NCI-H510A (cell line): ENCODE results near the gene USP34.
A peak's percentile ranks its signal among the peaks of the same experiment; 100 is the strongest.
"Not testable (repeated sequence)": the region's sequence is repeated elsewhere in the genome, so short reads cannot be mapped to it uniquely, and the experiment has no call there.

Source experiments
- DNase-seq: peaks from one replicate; lab custom pipeline; 2025; lab: John Stamatoyannopoulos, UW

The USP34 gene, protein sequence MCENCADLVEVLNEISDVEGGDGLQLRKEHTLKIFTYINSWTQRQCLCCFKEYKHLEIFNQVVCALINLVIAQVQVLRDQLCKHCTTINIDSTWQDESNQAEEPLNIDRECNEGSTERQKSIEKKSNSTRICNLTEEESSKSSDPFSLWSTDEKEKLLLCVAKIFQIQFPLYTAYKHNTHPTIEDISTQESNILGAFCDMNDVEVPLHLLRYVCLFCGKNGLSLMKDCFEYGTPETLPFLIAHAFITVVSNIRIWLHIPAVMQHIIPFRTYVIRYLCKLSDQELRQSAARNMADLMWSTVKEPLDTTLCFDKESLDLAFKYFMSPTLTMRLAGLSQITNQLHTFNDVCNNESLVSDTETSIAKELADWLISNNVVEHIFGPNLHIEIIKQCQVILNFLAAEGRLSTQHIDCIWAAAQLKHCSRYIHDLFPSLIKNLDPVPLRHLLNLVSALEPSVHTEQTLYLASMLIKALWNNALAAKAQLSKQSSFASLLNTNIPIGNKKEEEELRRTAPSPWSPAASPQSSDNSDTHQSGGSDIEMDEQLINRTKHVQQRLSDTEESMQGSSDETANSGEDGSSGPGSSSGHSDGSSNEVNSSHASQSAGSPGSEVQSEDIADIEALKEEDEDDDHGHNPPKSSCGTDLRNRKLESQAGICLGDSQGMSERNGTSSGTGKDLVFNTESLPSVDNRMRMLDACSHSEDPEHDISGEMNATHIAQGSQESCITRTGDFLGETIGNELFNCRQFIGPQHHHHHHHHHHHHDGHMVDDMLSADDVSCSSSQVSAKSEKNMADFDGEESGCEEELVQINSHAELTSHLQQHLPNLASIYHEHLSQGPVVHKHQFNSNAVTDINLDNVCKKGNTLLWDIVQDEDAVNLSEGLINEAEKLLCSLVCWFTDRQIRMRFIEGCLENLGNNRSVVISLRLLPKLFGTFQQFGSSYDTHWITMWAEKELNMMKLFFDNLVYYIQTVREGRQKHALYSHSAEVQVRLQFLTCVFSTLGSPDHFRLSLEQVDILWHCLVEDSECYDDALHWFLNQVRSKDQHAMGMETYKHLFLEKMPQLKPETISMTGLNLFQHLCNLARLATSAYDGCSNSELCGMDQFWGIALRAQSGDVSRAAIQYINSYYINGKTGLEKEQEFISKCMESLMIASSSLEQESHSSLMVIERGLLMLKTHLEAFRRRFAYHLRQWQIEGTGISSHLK (N-terminal part only)

DNA sequence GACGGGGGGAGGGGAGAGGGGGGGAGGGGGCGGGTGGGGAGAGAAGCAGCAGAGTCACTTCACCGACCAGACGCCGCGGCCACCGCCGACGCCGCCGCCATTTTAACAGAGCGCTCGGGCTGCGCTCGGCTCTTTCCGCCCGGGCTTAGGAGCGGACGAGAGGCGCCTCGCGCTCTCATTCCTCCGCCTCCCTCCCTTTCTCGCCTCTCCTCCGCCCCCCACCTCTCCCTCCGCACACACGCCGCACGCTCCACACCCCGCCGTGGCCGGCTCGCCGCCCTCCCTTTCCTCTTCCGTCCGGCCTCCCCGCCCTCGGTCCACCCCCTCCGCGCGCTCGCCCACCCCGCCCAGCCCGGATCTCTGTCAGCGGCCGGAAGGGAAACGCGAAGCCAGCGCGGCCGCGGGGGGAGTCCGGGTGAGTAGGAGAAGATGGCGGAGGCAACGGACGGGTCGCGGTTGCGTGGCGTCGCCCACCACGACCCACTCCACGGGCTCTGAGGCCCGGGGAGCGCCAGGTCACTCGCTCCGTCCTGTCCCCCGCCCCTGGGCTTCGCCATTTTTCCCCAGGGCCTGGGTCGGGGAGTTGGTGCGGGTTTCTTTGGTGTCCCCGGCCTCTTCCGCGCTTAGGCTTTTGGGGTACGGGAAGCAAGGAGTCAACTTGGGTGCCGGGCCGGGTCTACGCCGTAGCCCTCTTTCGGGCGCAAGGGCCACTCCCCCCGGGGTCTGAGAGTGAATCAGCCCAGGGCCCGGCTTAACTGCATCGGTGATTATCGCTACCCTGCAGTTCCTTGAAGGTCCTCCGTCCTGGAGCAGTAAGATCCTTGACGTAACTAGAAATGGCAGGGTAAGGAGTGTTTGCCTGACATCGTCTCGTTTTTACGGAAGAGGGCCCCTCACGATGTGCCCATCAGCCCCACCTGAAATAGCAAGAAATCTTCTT is at the start of gene USP34:
Gene USP34, minus strand, starts transcription at position 123 of the 940 bp plus-strand sequence. CDS start 395 bp downstream, outside the sequence.
- peak; percentile 92 for DNase-seq

DNA sequence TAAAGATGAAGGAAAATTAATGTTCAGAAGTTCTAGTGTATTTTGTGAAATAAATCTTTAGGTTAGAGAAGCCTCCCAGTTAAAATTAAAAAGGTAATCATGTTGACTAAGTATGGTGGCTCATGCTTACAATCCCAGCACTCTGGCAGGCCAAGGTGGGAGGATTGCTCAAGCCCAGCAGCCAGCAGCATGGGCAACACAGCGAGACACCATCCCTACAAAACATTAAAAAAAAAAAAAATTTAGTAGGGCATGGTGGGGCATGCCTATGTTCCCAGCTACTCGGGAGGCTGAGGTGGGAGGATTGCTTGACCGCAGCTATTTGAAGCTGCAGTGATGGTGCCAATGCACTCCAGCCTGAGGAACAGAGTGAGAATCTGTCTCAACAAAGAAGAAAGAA is 49.4 kb upstream of the USP34 start:
- no peak for DNase-seq

DNA sequence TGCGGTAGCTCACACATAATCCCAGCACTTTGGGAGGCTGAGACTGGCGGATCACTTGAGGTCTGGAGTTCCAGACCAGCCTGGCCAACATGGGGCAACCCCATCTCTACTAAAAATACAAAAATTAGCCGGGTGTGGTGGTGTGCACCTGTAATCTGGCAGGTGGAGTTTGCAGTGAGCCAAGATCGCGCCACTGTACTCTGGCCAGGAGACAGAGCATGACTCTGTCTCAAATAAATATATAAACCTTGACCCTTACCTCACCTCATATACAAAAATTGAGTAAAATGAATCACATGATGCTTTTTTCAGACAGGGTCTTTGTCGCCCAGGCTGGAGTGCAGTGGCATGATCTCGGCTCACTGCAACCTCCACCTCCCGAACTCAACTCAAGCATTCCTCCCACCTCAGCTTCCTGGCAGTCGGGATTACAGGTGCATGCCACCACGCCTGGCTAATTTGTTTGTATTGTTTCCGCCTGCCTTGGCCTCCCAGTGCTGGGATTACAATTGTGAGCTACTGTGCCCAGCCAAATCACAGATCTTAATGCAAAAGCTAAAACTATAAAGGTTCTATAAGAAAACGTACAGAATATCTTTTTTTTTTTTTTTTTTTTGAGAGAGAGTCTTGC is 42.0 kb upstream of the USP34 start:
- DNase-seq, result no peak

DNA sequence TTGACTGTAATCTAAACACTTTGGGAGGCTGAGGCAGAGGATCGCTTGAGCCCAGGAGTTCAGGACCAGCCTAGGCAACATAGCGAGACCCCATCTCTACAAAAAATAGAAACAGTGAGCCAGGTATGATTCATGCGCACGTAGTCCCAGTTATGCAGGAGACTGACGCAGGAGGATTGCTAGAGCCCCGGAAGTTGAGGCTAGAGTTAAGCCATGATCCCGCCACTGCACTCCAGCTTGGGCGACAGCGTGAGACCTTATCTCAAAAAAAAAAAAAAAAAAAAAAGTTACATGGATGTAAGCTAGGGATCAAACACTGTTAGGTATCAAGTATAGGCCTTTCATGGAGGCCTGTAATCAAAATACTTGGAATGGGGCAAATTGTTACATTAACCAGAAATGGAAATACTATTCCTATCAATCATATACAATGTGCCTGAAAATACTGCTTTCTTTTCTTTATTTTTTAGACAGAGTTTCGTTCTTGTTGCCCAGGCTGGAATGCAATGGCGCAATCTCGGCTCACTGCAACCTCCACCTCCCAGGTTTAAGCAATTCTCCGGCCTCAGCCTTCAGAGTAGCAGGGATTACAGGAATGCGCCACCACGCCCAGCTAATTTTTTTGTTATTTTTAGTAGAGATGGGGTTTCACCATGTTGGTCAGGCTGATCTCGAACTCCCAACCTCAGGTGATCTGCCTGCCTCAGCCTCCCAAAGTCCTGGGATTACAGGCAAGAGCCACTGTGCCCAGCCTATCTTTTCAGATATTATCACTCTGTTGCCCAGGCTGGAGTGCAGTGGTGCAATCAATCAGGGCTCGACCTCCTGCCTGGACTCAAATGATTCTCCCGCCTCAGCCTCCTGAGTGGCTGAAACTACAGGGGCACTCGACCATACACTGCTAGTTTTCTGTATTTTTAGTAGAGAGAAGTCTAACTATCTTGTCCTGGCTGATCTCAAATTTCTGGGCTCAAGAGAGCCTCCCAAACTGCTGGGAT is 40.1 kb upstream of the USP34 start:
- DNase-seq, result no peak

DNA sequence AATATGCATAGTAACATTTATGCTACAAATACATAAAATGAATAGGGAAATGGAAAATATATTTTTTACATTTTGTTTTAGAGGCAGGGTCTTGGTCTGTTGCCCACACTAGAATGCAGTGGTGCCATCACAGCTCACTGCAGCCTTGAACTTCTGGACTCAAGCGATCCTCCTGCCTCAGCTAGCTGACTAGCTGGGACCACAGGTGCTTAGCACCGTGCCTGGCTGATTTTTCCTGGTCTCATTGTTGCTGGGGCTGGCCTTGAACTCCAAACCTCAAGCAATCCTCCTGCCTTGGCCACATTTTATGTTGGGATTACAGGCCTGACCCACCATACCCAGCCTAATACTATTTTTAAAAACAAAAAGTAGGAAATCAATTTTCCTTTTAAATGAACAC is 34.1 kb upstream of the USP34 start:
- no peak for DNase-seq

DNA sequence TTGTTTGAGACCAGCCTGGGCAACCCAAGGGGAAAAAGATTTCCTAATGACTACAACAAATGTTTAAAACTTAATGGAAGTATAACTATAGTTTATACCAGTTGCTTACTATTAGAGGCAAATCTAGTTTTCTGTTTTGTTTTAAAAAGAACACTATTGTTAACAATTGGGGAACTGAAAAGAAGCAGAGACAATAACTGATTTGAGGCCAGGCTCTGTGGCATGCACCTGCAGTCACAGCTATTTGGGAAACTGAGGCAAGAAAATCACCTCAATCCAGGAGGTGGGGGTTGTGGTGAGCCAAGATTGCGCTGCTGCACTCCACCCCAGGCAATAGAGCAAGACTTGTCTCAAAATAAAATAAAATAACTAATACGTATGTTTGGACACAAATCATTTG is 28.2 kb upstream of the USP34 start:
- no peak for DNase-seq

DNA sequence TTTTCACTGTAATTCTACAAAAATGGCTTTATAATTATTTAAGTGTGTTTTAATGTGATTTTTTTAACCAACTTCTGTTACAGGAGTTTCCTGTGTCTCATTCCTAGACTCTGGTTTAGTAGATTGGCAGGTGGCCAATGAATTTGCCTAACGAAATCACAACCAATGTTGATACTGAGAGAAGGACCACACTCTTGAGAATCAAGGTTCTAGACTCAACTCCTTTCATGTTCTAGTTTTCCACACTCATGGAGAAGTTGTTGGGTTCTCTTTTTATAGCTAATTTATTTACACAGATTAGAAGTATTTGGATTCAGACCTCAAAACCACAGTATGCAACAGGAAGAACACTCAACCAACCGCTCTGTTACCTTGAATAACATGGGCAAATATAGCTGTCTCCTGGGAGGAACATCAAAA is 22.6 kb upstream of the USP34 start:
- no peak for DNase-seq

DNA sequence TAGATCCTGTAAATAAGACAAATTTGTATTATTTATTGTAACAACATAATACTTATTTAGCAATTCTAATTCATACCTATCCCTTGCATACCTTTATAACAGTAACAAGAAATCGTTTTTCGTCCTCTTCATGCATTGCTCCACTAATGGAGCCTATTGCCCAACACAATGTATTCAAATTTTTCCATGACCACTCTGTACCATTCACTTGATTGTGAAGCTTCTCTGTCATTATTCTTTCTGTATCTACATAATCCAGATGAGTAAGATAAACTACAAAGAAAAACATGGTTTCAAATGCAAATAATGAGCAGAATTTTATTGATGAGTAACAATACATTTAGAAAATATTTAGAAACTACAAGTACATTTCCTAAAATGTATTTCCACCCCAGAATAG is 21.6 kb upstream of the USP34 start:
- no peak for DNase-seq

DNA sequence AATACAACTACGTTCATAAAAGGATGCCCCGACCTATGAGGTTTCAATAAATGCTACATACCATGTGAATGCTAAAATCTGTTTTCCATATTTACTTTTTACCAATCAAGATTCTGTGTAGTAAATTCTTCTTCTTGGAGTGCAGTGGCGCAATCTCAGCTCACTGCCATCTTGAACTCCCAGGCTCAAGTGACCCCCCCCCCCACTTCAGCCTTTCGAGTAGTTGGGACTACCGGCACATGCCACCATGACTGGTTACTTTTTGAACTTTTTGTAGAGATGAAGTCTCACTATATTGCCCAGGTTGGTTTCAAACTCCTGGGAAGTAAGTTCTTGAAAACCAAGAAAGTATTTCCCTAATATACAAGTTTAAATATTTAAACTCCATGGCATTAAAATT is 14.4 kb upstream of the USP34 start:
- DNase-seq, result no peak

DNA sequence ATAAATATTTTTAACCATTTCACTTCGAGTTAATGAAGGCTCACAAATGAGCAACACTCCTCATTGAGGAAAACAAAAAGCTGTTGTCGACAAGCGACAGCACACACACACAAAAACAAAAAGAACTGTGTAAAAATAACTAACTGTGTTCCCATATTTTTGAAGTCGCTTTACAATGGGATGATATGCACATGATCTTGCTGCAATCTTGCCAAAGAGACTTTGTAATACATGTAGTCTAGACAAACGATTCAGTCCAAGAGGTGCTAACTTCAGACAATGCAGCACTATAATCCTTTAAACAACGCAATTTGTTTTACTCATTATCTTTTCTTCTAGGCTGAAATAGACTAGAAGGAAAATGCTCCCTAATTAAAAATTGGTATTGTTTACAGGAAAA is 7.2 kb upstream of the USP34 start:
- DNase-seq, result no peak

DNA sequence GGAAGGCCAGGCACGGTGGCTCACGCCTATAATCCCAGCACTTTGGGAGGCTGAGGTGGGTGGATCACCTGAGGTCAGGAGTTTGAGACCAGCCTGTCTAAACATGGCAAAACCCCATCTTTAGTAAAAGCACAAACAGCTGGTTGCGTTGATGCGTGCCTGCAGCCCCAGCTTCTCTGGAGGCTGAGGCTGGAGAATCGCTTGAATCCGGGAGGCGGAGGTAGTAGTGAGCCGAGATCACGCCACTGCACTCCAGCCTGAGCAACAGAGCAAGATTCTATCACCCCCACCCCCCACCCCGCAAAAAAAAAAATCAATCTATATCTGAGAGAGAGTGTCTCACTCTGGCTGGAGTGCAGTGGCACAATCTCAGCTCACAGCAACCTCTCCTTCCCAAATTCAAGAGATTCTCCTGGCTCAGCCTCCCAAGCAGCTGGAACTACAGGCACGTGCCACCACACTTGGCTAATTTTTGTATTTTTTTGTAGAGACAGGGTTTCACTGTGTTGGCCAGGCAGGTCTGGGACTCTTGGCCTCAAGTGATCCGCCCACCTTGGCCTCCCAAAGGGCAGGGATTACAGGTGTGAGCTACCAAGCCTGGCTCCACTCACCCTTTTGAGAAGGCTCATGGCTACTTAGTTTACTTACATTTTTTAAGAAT is 6.2 kb upstream of the USP34 start:
- not testable (repeated sequence) for DNase-seq

DNA sequence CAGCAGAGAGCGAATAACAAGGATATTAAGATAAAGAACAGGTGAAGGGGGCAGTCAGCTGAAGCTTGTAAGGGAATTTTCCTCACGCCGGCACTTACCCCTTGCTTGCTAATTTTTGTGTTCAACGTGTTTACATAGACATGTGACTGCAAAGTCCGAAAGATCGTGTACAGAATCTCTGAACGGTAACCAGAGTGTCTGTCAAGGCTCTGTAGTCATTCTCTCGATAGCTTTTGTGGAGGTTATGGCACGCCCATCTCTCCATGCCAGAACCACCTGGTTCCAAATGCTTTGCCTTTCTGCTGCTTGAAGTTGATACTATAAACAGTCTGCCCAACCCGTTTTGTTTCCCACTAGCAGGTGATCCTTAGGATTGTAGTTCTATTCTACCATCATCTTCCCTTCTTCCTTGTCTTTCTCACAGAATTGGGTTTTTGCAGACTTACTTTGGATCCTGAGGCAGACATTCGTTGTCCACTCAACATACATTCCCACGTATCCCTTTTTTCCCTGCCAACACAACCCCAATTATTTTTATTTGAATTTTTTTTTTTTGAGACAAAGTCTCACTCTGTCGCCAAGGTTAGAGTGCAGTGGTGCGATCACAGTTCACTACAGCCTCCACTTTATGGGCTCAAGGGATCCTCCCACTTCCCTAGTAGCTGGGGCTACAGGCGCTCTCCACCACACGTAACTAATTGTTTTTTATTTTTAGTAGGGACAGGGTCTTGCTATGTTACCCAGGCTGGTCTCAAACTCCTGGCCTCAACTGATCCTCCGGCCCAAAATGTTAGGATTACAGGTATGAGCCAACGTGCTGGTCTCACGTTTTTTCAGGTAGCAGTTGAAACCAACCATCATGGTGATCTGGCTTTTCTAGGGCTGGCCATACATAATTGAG is 1.3 kb upstream of the USP34 start:
- DNase-seq, result peak; percentile 20

DNA sequence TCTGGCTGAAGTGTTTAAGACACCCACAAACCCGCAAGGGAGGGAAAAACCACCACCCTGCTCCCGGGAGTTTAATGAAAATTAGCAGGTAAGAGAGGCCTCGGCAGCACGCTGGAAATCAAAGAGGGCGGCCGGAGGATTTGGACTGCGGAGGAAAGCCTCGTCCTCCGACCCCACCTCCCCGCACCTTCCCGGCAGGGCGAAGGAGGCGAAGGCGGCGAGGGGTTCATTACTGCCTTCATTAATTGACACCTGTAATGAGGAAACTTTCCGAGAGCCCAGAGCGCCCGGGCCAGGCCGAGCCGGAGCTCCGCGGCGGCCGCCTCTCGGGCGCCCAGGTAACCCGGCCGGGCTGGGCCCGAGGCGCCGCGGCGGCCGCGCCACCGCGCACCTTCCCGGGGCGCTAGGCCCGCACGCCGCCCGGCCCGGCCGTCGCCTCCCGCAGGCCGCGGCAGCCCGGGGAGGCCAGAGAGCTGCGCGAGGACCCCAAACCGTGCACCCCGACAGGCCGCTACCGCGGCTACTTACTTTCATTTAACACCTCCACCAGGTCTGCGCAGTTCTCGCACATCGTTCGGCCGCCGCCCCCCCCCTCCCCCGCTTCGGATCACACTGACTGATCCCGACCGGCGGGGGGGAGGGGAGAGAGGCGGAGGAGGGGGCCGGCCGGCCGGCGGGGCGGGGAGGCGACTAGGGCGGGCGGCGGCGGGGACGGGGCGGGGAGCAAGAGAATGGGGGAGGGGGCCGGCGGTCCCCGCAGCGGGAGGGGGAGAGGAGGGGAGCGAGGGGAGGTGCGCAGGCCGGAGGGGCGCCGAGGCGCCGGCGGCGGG is 550 bp downstream of the USP34 start:
- peak; percentile 89 for DNase-seq

DNA sequence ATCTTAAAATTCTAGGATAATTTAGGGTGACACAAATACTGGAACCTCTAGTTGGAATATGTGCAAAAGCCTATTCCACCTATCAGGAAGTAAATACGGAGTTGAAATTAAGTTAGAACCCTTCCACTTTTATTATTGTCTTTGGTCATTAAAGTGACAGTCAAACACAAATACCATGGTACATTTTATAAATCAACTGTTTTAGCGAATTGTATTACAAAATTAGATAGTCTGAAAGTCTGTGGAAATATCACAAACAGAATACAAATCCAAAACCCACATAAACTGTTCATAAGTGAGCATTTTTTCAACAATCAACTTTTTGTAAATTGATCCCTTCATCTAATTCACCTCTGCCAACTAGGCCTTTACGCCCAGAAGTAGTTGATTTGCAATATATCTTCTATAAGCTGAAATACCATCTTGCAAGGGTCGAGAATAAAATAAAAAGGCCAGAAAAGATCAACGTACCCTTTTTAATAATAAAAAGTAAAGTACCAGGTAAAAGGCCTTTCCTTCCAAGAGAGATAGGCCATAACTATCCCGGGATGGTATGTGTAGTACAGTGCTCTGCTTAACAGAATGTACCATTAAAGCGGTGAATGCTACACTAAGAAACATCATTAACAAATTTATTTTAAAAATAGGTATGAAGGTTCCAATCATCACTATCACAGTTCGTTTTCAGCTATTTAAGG is 1.3 kb downstream of the USP34 start:
- no peak for DNase-seq

DNA sequence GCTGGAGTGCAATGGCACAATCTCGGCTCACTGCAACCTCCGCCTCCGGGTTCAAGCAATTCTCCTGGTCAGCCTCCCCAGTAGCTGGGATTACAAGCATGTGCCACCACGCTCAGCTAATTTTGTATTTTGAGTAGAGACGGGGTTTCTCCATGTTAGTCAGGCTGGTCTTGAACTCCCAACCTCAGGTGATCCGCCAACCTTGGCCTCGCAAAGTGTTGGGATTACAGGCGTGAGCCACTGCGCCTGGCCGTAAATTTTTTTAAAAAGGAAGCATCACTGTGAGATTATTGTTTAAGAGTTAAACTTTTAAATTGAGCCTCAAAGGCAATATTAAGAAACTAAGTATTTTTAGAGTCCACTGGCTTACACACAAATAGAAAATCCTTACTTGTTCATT is 2.7 kb downstream of the USP34 start:
- DNase-seq, result not testable (repeated sequence)

DNA sequence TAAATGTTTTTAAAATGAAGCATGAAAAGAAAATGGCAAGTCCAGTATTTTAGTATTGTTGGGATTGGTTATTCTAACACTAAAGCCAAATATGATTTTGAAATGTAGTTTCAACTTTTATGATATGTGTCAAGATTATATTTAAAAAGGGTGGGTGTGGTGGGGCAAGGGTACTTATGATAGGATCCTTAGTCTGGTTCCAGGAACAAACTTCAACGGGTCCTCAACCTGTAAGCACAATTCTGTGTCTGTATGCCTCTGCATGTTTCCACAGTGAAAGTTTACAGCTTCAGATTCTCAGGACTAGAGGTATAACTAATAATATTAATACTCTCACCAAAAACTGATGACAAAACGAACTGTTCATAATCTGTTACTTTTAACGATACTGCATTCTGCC is 5.8 kb downstream of the USP34 start:
- no peak for DNase-seq
